Endothelial cell of umbilical vein (primary cell): ENCODE measurements around the gene TAS1R2. TPM values are rescaled to one million over a fixed set of nuclear protein-coding genes. Genes with fewer than 3 reads are reported as not detected.

ENCODE experiments used
- BruUV-seq: library from RNA; stranded (reverse); fragments of 400-500 nt; replicated peaks from 2 replicates; lab custom pipeline; 2021; lab: Mats Ljungman, UMichigan
- CTCF ChIA-PET: fragments of 300-600, 350-600 bp; sonication (Branson Sonifier 250); formaldehyde crosslinking; loops from one replicate; lab custom pipeline; 2021; ENCODE audit warnings: antibody characterized with exemption, inconsistent platforms; lab: Charles Lee
- POLR2A ChIA-PET: fragments of 300-600, 350-600 bp; sonication (Branson Sonifier 250); formaldehyde crosslinking; loops from one replicate; lab custom pipeline; 2021; ENCODE audit warnings: antibody characterized with exemption, inconsistent platforms; lab: Charles Lee
- DNase-seq: peaks from one replicate; pipeline ENCODE4 v3.0.0-alpha.2; 2011; ENCODE audit warnings: low read depth, low spot score
- FAIRE-seq: peaks from 2 replicates; lab custom pipeline; 2011; peaks lifted over from hg19 to GRCh38; lab: Jason Lieb, UNC
- H2AFZ ChIP-seq: 2 replicates; pipeline ENCODE4 v1.6.0; 2012; ENCODE audit warnings: low read depth, low read length, control low read depth, inconsistent platforms
- H3K27ac ChIP-seq: 2 replicates; pipeline ENCODE4 v1.5.1; 2011; ENCODE audit warnings: low read depth, mild to moderate bottlenecking, control low read depth, low read length, moderate library complexity; ENCODE audit not compliant: insufficient read depth
- H3K27me3 ChIP-seq, 2 experiments: 2 replicates each; pipeline versions ENCODE4 v1.6.0 to v1.6.1; 2011; ENCODE audit warnings: low read length in 2 of 2, mixed read lengths in 1 of 2; ENCODE audit not compliant: control insufficient read depth in 2 of 2, insufficient read depth in 2 of 2
- H3K36me3 ChIP-seq, 2 experiments: 2 replicates in 1 of 2; 3 replicates in 1 of 2; pipeline ENCODE4 v1.5.1; 2011; ENCODE audit warnings: low read length in 2 of 2, mild to moderate bottlenecking in 1 of 2, moderate library complexity in 1 of 2; ENCODE audit not compliant: control insufficient read depth in 2 of 2, insufficient read depth in 2 of 2; ENCODE audit errors: extremely low read depth in 1 of 2
- H3K4me1 ChIP-seq: 3 replicates; pipeline ENCODE4 v1.5.1; 2011; ENCODE audit warnings: mild to moderate bottlenecking, low read length; ENCODE audit not compliant: control insufficient read depth, insufficient read depth; ENCODE audit errors: extremely low read depth
- H3K4me2 ChIP-seq: 2 replicates; pipeline ENCODE4 v1.6.1; 2011; ENCODE audit warnings: low read length, control low read depth, mixed read lengths; ENCODE audit not compliant: insufficient read depth
- H3K4me3 ChIP-seq, 3 experiments: fragments of 200-600 bp in 1 of 3; sonication (generic), shearing (Covaris generic) in 1 of 3; replicated peaks in 1 of 3; 2 replicates each; pipeline ENCODE4 v1.5.1; 2011 to 2016; ENCODE audit warnings: control low read depth in 3 of 3, low read length in 3 of 3, mild to moderate bottlenecking in 2 of 3, inconsistent platforms in 1 of 3, low read depth in 1 of 3, moderate library complexity in 1 of 3; ENCODE audit not compliant: insufficient read depth in 1 of 3
- H3K79me2 ChIP-seq: 2 replicates; pipeline ENCODE4 v1.6.0; 2012; ENCODE audit warnings: low read length, inconsistent platforms; ENCODE audit not compliant: control insufficient read depth, insufficient read depth
- H3K9ac ChIP-seq: replicated peaks from 2 replicates; pipeline ENCODE3; 2011; ENCODE audit warnings: low read length, control low read depth; ENCODE audit not compliant: insufficient read depth; ENCODE audit errors: extremely low read depth
- H3K9me1 ChIP-seq: replicated peaks from 3 replicates; pipeline ENCODE4 v1.6.0; 2011; ENCODE audit warnings: mild to moderate bottlenecking, low read length; ENCODE audit not compliant: control insufficient read depth, insufficient read depth; ENCODE audit errors: extremely low read depth
- H3K9me3 ChIP-seq: replicated peaks from 2 replicates; pipeline ENCODE4 v1.5.1; 2012; ENCODE audit warnings: low read length, inconsistent platforms; ENCODE audit not compliant: control insufficient read depth, insufficient read depth
- H4K20me1 ChIP-seq: replicated peaks from 2 replicates; pipeline ENCODE3; 2011; ENCODE audit warnings: mild to moderate bottlenecking, low read length; ENCODE audit not compliant: control insufficient read depth, insufficient read depth; ENCODE audit errors: extremely low read depth
- EZH2 ChIP-seq: IDR thresholded peaks from 2 replicates; pipeline ENCODE4 v1.6.1; 2012; ENCODE audit warnings: borderline replicate concordance, low read depth, mild to moderate bottlenecking, moderate library complexity, low read length, inconsistent platforms; ENCODE audit not compliant: severe bottlenecking
- FOS ChIP-seq: IDR thresholded peaks from 2 replicates; pipeline ENCODE4 v1.6.1; 2011; ENCODE audit warnings: mild to moderate bottlenecking, low read length, moderate library complexity, borderline replicate concordance; ENCODE audit not compliant: insufficient read depth
- GATA2 ChIP-seq: IDR thresholded peaks from 2 replicates; pipeline ENCODE4 v1.7.0; 2011; ENCODE audit warnings: low read depth, mild to moderate bottlenecking, moderate library complexity, mixed read lengths, low read length; ENCODE audit not compliant: insufficient read length, insufficient read depth
- JUN ChIP-seq: IDR thresholded peaks from 2 replicates; pipeline ENCODE4 v1.6.1; 2011; ENCODE audit warnings: borderline replicate concordance, low read depth; ENCODE audit not compliant: insufficient read length, insufficient read depth
- MYC ChIP-seq: IDR thresholded peaks from one replicate; pipeline ENCODE4 v1.6.1; 2011; ENCODE audit warnings: mild to moderate bottlenecking, low read depth, low read length
- POLR2A ChIP-seq: IDR thresholded peaks from 2 replicates; pipeline ENCODE4 v1.6.1; 2012; ENCODE audit warnings: low read depth, mild to moderate bottlenecking, control low read depth, low read length
- POLR2AphosphoS5 ChIP-seq: IDR thresholded peaks from 2 replicates; pipeline ENCODE4 v1.6.1; 2012; ENCODE audit warnings: low read depth, mild to moderate bottlenecking, control low read depth, low read length, moderate library complexity; ENCODE audit not compliant: insufficient read depth
- dilution Hi-C: fragments of 300-500 bp; cut with MboI; formaldehyde crosslinking; loops from one replicate; pipeline ENCODE4 v1.15.0; 2019; ENCODE audit warnings: low sequenced_read_pairs; ENCODE audit not compliant: extremely low pct_ligation_motif_present
- intact Hi-C: fragments of 100-400 bp; cut with micrococcal nuclease; formaldehyde crosslinking; loops from one replicate; pipeline ENCODE4 v1.10.0; 2022
- polyA plus RNA-seq, 4 experiments: library from polyadenylated mRNA; depleted of rRNA in 3 of 4; stranded (reverse) in 3 of 4; unstranded in 1 of 4; fragments of >200 nt; gene quantifications; 2 replicates each; pipeline versions ENCODE4 v1.2.1 to v1.2.3, GENCODE V29; 2011 to 2012; ENCODE audit warnings: missing spikeins in 1 of 4
- total RNA-seq: library from RNA; stranded (reverse); gene quantifications from 2 replicates; pipeline ENCODE4 v1.2.3, GENCODE V29; 2021
- TF ChIP-seq, protein P1 (sequence below): IDR thresholded peaks from 2 replicates; pipeline ENCODE4 v1.6.1; 2011; ENCODE audit not compliant: insufficient read depth, insufficient read length
- TF ChIP-seq, protein P2 (sequence below), 2 donors: IDR thresholded peaks; 1 replicate in 1 of 2; 2 replicates in 1 of 2; pipeline ENCODE4 v1.5.1; 2011; ENCODE audit warnings: low read length in 2 of 2, mild to moderate bottlenecking in 2 of 2, moderate library complexity in 2 of 2, control low read depth in 1 of 2, inconsistent platforms in 1 of 2, low read depth in 1 of 2; ENCODE audit not compliant: insufficient read depth in 1 of 2; ENCODE audit errors: extremely low read depth in 1 of 2

Gene TAS1R2
- total and polyA plus RNA-seq, 2 donors (not counting 3 experiments of a cell fraction or from before 2014, with no cell fraction given): not detected

DNA sequence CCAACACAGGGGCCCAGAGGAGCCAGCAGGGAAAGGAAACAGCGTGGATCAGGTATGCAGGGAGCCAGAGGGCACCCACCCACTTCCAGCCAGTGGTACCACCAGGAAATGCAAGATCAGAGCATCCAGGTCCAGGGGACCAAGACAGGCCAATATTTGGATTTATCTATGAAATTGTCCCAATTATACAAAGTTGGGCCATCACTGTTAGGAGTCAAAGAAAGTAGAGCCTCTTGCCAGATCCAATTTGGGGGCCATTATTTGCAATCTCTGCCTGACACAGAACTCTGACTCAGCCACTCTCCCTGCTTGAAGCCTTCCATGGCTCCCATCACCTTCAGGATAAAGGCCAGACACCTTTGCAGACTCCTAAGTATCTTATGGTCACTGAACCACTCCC is 21.1 kb upstream of the TAS1R2 start:
- Histone ChIP-seq H3K27me3 (no peaks in the 10 kb centered on the region), H3K4me2 (no peak overlapping the region), H3K9ac (no peak overlapping the region), H3K36me3 (peaks cover 0 to 8% of the 10 kb centered on the region in 2 experiments), H2AFZ (no peak overlapping the region), H3K4me3 (no peak overlapping the region), H3K27ac (no peak overlapping the region), H4K20me1 (no peaks in the 10 kb centered on the region), H3K79me2 (no peaks in the 10 kb centered on the region), H3K4me1 (no peaks in the 10 kb centered on the region), H3K9me3 (no peaks in the 10 kb centered on the region), H3K9me1 (no peaks in the 10 kb centered on the region)
- no TSS peak for BruUV-seq
- CTCF ChIA-PET: interaction anchor here (0.6 kb wide), 1 partner anchor 216 kb away, joined by 3 read pairs; no protein-coding TSS in a partner anchor
- POLR2A ChIA-PET: no interaction called here
- dilution Hi-C loops: no loop called here
- DNase-seq (no peak), FAIRE-seq (no peak)
- intact Hi-C loops: no loop called here
- TF ChIP-seq GATA2 (no peak), FOS (no peak), POLR2AphosphoS5 (no peak), MYC (no peak), EZH2 (no peak), POLR2A (no peak), JUN (no peak)
- TF ChIP-seq, protein P1, sequence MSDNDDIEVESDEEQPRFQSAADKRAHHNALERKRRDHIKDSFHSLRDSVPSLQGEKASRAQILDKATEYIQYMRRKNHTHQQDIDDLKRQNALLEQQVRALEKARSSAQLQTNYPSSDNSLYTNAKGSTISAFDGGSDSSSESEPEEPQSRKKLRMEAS: no peak
- TF ChIP-seq, protein P2, sequence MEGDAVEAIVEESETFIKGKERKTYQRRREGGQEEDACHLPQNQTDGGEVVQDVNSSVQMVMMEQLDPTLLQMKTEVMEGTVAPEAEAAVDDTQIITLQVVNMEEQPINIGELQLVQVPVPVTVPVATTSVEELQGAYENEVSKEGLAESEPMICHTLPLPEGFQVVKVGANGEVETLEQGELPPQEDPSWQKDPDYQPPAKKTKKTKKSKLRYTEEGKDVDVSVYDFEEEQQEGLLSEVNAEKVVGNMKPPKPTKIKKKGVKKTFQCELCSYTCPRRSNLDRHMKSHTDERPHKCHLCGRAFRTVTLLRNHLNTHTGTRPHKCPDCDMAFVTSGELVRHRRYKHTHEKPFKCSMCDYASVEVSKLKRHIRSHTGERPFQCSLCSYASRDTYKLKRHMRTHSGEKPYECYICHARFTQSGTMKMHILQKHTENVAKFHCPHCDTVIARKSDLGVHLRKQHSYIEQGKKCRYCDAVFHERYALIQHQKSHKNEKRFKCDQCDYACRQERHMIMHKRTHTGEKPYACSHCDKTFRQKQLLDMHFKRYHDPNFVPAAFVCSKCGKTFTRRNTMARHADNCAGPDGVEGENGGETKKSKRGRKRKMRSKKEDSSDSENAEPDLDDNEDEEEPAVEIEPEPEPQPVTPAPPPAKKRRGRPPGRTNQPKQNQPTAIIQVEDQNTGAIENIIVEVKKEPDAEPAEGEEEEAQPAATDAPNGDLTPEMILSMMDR (IDR thresholded peaks at IDR 0.05; ENCODE audit: extremely low read depth in 1 of 2, insufficient read depth in 1 of 2, low read depth in 1 of 2, low read length in 2 of 2): no peak
